ENCODE data around the gene RAB10.

GRCh38 chr2:26048791-26049190 is 14.9 kb downstream of the RAB10 start:
- TF ChIP-seq CTCF (IDR thresholded peaks at IDR 0.05; ENCODE audit: insufficient read depth, low read depth, low read length), result no peak
- no peak for TF ChIP-seq EZH2 (IDR thresholded peaks at IDR 0.05; ENCODE audit: insufficient read depth, low read length)

All from astrocyte (in vitro differentiated cells and primary cell).